Small intestine (tissue), 7 donors: ENCODE measurements around the gene PLXNA4. TPM values are rescaled to one million over a fixed set of nuclear protein-coding genes. Genes with fewer than 3 reads are reported as not detected.
"Not testable (repeated sequence)": the region's sequence is repeated elsewhere in the genome, so short reads cannot be mapped to it uniquely, and the experiment has no call there.

Experiments
- DNase-seq, 2 donors: peaks; one replicate each; pipeline versions ENCODE4 v3.0.0 to v3.0.0-alpha.2; 2013
- FAIRE-seq: peaks from 2 replicates; lab custom pipeline; 2012; peaks lifted over from hg19 to GRCh38; lab: Jason Lieb, UNC
- H3K27ac ChIP-seq, 3 donors: one replicate each; pipeline ENCODE4 v1.5.1; 2013; ENCODE audit warnings: low read length in 2 of 3, mild to moderate bottlenecking in 2 of 3, control low read depth in 1 of 3, inconsistent platforms in 1 of 3, low read depth in 1 of 3, moderate library complexity in 1 of 3
- H3K27me3 ChIP-seq, 3 donors: one replicate each; pipeline ENCODE4 v1.6.1; 2013; ENCODE audit warnings: low read length in 3 of 3, inconsistent platforms in 1 of 3; ENCODE audit not compliant: control insufficient read depth in 3 of 3, insufficient read depth in 3 of 3
- H3K36me3 ChIP-seq, 3 donors: one replicate each; pipeline ENCODE4 v1.6.1; 2013; ENCODE audit warnings: low read length in 3 of 3, inconsistent platforms in 1 of 3, low read depth in 1 of 3, mild to moderate bottlenecking in 1 of 3, moderate library complexity in 1 of 3; ENCODE audit not compliant: control insufficient read depth in 3 of 3, insufficient read depth in 2 of 3
- H3K4me1 ChIP-seq, 3 donors: one replicate each; pipeline ENCODE4 v1.6.1; 2013; ENCODE audit warnings: low read length in 2 of 3, inconsistent platforms in 1 of 3, low read depth in 1 of 3, mild to moderate bottlenecking in 1 of 3, moderate library complexity in 1 of 3; ENCODE audit not compliant: control insufficient read depth in 3 of 3, insufficient read depth in 2 of 3
- H3K4me3 ChIP-seq, 3 donors: one replicate each; pipeline ENCODE4 v1.5.1; 2013; ENCODE audit warnings: low read length in 3 of 3, control low read depth in 1 of 3, inconsistent platforms in 1 of 3, low read depth in 1 of 3, mild to moderate bottlenecking in 1 of 3, moderate library complexity in 1 of 3
- H3K9me3 ChIP-seq, 2 donors: one replicate each; pipeline ENCODE4 v1.6.1; 2013; ENCODE audit warnings: low read depth in 1 of 2, low read length in 1 of 2; ENCODE audit not compliant: control insufficient read depth in 2 of 2, insufficient read depth in 1 of 2
- WGBS, 3 donors: extraction: QIAGEN DNeasy Blood & Tissue Kit; methylation state at CpG; one replicate each; pipeline ENCODE4 v1.1.7; 2013; 5-methylcytosine and 5-hydroxymethylcytosine counted together
- polyA plus RNA-seq, 4 donors: library from polyadenylated mRNA; stranded (reverse) in 3 of 4; unstranded in 1 of 4; fragments of 200-250 nt in 3 of 4; fragments of 120-200 nt in 1 of 4; gene quantifications; one replicate each; pipeline versions ENCODE4 v1.2.1 to v1.2.3, GENCODE V29; 2013
- donor health status: healthy with polysubstance abuse.
- donor health status: control.
- donor health status: control.
- donor health status: Bipolar disorder and iron deficiency.
- donor health status: healthy.

Gene PLXNA4
- polyA plus RNA-seq, 4 donors: under 0.01 to 3.9 (median 1.2) TPM; not detected in 1

DNA sequence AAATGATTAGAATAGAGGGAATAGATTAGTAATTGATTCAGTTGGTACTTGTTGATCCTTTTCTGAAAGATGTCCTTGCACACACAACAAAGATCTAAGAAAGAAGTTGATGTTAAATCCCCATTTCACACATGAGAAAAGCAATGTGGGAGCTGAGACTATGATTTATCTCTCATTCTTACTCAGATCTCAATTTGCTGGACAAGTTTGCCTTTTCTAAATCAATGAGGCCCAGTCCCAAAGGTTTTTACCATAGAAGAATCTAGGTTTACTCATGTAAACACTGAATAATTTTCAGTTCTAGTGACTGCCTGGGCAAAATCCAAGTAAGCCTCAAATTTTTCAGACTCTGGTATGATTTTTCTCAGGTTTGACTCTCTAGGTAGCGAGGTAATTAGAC, 25.5 kb upstream of the PLXNA4 start:
- Histone ChIP-seq H3K4me3 (no peak overlapping the region), H3K27me3 (peaks cover 0 to 6% (median 0%) of the 10 kb centered on the region in 3 donors), H3K9me3 (no peaks in the 10 kb centered on the region), H3K27ac (no peak overlapping the region), H3K36me3 (no peaks in the 10 kb centered on the region), H3K4me1 (no peaks in the 10 kb centered on the region)
- WGBS, 3 donors: 67 to 80% (median 74%) methylated on average over 1 of the region's 1 CpG
- FAIRE-seq: no peak
- no peak for DNase-seq

DNA sequence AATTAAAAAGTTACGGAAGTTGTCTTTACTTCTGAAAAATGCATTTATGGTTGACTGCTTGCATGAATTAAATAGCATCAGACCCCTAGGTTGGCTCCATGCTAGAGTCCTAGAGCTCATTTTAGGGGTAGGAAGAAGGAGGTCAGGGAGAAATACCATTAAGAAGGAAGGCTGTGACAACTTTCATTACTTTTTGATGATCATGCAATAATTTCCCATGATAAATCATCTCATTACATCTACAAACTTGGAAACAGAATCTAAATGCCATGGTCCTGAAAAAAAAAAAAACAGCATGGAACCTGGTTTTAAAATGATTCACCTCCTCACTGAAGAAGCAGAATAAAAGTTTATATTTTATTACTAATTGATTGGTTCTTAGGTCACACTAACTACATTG, 20.3 kb upstream of the PLXNA4 start:
- Histone ChIP-seq H3K4me1 (no peaks in the 10 kb centered on the region), H3K27me3 (peaks cover 0 to 13% (median 6%) of the 10 kb centered on the region in 3 donors), H3K4me3 (no peak overlapping the region), H3K27ac (no peak overlapping the region), H3K36me3 (no peaks in the 10 kb centered on the region), H3K9me3 (no peaks in the 10 kb centered on the region)
- FAIRE-seq: no peak
- WGBS, 3 donors: 96 to 97% (median 97%) methylated on average over 1 of the region's 1 CpG
- DNase-seq: no peak

DNA sequence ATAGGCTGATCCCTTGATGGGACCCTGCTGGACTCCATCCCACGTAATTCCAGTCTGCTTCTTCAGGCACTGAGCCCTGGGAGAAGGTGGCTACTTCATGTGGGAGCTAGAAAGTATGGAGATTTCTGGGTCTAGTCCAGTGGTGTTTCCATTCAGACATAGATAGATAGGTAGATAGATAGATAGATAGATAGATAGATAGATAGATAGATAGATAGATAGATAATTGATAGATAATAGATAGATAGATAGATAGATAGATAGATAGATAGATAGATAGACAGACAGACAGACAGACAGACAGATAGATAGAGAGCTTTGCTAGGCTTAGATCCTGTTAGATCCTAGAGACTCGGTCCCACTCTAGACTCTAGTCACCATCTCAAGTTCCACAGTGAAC, 18.5 kb upstream of the PLXNA4 start:
- not testable (repeated sequence) for H3K4me1 ChIP-seq, H3K4me3 ChIP-seq, H3K36me3 ChIP-seq, FAIRE-seq, DNase-seq, H3K27ac ChIP-seq, H3K9me3 ChIP-seq
- peaks cover 0 to 15% (median 6%) of the 10 kb centered on the region in 3 donors for H3K27me3 ChIP-seq
- WGBS, 3 donors: 78 to 88% (median 86%) methylated on average over 2 of the region's 2 CpGs

DNA sequence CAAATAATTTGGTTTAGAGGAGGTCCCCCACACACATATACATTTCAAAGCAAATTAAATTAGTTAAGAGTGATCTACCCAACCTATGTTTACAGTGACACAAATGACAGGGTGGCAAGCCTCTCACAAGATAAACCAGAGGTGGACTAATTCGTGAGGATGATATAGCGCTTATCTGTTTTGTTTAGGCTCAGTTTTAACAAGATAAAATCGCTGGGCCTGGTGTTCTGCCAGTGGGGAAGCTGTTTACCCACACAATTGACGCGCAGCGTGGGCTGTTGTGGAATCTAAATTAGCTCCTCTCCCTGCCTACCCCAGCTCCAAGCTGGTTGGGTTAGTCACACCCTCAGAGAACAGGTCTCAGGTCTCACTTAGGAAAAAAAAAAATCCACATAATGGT, 16.7 kb upstream of the PLXNA4 start:
- Histone ChIP-seq H3K9me3 (no peaks in the 10 kb centered on the region), H3K27me3 (peaks cover 0 to 17% (median 6%) of the 10 kb centered on the region in 3 donors), H3K4me1 (no peaks in the 10 kb centered on the region), H3K4me3 (no peak overlapping the region), H3K36me3 (no peaks in the 10 kb centered on the region), H3K27ac (no peak overlapping the region)
- DNase-seq: no peak
- 23 to 43% (median 28%) methylated on average over 6 of the region's 6 CpGs for WGBS, 3 donors
- FAIRE-seq: no peak

DNA sequence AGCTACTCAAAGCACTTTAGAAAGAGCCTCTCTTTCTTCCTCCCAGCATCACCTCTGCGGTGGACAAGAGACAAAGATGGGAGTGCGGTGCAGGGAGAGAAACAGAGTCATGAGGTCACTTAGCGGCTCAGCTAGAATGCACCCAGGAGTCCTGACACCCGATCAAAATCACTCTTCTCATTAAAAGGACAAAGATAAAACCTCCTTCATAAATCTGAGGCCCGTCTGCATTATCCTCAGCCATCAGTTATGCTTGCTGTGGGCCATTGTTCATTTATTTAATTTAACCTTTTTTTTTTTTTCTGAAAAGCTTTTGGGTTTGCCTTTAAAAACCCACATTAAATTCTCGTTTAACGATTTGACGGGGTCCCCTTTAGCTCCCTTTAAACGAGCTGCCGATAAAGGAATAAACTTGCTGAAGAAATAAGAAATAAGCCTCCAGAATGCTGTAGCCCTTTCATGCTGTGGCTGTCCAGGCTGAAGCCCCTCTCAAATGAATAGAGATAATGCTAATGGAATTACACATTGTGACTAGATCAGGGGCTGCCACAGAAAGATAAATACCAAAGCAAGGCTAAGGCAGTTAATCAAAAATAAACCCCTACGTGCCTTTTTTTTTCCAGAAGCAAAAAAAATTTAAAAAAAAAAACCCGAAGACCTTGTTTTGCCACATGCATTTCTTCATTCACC, 16.1 kb upstream of the PLXNA4 start:
- WGBS, 3 donors: 65 to 75% (median 65%) methylated on average over 12 of the region's 12 CpGs
- FAIRE-seq: no peak

GRCh38 chr7:132590162-132590561, 13.9 kb upstream of the PLXNA4 start:
- no peak for FAIRE-seq
- WGBS, 3 donors: 73 to 77% (median 75%) methylated on average over 4 of the region's 4 CpGs

More for the DNA sequence above, 16.1 kb upstream of the PLXNA4 start:
- no peaks in the 10 kb centered on the region for H3K36me3 ChIP-seq
- no peaks in the 10 kb centered on the region for H3K9me3 ChIP-seq
- H3K27ac ChIP-seq: no peak overlapping the region
- H3K4me1 ChIP-seq: no peaks in the 10 kb centered on the region
- no peak overlapping the region for H3K4me3 ChIP-seq
- H3K27me3 ChIP-seq: peaks cover 0 to 19% (median 6%) of the 10 kb centered on the region in 3 donors
- no peak for DNase-seq

DNA sequence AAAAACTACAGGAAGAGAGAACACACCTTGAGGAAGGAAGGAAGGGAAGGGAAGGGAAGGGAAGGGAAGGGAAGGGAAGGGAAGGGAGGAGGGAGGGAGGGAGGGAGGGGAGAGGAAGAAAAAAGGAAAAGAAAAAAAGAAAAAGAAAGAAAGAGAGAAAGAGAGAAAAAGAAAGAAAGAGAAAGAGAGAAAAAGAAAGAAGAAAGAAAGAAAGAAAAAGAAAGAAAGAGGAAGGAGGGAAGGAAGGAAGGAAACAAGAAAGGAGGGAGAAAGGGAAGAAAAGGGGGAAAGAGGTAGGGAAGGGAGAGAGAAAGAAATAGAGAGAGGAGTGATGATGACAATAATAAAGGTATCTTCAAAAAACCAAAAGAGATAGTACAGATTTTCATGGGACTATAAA, 12.3 kb upstream of the PLXNA4 start:
- Histone ChIP-seq H3K9me3 (no peaks in the 10 kb centered on the region), H3K27me3 (peaks cover 0 to 20% (median 4%) of the 10 kb centered on the region in 3 donors), H3K36me3 (no peaks in the 10 kb centered on the region), H3K27ac (no peak overlapping the region), H3K4me3 (no peak overlapping the region), H3K4me1 (no peaks in the 10 kb centered on the region)
- DNase-seq (no peak), FAIRE-seq (no peak)

More at GRCh38 chr7:132590162-132590561, 13.9 kb upstream of the PLXNA4 start:
- Histone ChIP-seq H3K4me1 (no peaks in the 10 kb centered on the region), H3K27me3 (peaks cover 0 to 23% (median 6%) of the 10 kb centered on the region in 3 donors), H3K27ac (no peak overlapping the region), H3K36me3 (no peaks in the 10 kb centered on the region), H3K9me3 (no peaks in the 10 kb centered on the region), H3K4me3 (no peak overlapping the region)
- no peak for DNase-seq

DNA sequence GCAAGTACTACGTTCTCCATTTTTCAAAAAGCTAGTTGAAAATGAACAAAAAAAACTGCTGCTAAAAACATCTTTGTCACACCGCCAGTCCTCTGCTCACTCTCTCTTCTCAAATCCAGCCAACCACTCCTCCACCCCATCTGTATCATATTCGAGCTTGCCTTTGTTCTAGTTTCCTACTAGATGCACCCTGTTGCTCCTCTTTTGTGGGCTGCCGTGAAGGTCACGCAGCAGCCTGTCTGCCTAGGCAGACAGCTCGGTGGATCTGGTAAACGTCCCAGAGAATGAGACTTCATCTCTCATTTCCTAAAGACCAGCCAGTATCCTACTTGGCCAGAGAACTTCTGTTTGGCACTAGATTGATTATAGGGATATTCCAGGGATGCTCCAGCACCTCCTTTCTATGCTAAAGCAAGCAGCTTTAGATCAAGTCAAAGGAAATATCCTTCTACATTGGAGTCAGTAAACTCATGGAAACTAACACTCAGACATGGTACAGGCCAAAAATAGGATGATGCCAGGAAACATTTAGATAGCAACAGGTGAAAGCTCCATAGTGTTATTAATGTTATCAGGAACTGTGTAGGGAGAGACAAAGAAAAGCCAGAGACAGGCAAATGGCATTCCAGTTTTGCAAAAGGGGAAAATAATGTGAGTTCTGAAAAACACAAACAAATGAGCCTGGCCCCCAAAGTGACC, 8.7 kb upstream of the PLXNA4 start:
- FAIRE-seq (no peak), DNase-seq (no peak)
- Histone ChIP-seq H3K27me3 (peaks cover 0 to 14% (median 0%) of the 10 kb centered on the region in 3 donors), H3K9me3 (no peaks in the 10 kb centered on the region), H3K36me3 (no peaks in the 10 kb centered on the region), H3K4me1 (no peaks in the 10 kb centered on the region), H3K27ac (no peak overlapping the region), H3K4me3 (no peak overlapping the region)
- 55 to 77% (median 66%) methylated on average over 7 of the region's 7 CpGs for WGBS, 3 donors
